GM23338 (cell line): ENCODE measurements around the gene AQP6. TPM values are rescaled to one million over a fixed set of nuclear protein-coding genes. Genes with fewer than 3 reads are reported as not detected.

Experiments used
- ATAC-seq: fragments of 200-7000 bp; cut with Tn5 transposase; 3 replicates; pipeline ENCODE4 v1.9.1; 2020
- DNase-seq: peaks from one replicate; pipeline ENCODE4 v3.0.0-alpha.2; 2015; ENCODE audit warnings: low spot score
- H2AFZ ChIP-seq: fragments of 200-600 bp; sonication (generic); 2 replicates; pipeline ENCODE4 v1.8.0; 2016; ENCODE audit warnings: antibody characterized with exemption, mild to moderate bottlenecking, moderate library complexity
- H3F3A ChIP-seq: fragments of 200-600 bp; sonication (generic); replicated peaks from 2 replicates; pipeline ENCODE4 v1.8.0; 2017; ENCODE audit warnings: antibody characterized with exemption, mixed run types, low read depth
- H3K27ac ChIP-seq: fragments of 200-600 bp; sonication (generic); 2 replicates; pipeline ENCODE4 v1.6.1; 2016; ENCODE audit warnings: low read depth
- H3K27me3 ChIP-seq: fragments of 200-600 bp; sonication (generic); 2 replicates; pipeline ENCODE4 v1.8.0; 2016; ENCODE audit warnings: mild to moderate bottlenecking, mixed run types, moderate library complexity; ENCODE audit not compliant: insufficient read depth
- H3K36me3 ChIP-seq: fragments of 200-600 bp; sonication (generic); 2 replicates; pipeline ENCODE4 v1.8.0; 2016; ENCODE audit warnings: mild to moderate bottlenecking; ENCODE audit not compliant: insufficient read depth
- H3K4me1 ChIP-seq: fragments of 200-600 bp; sonication (generic); 2 replicates; pipeline ENCODE4 v1.8.0; 2016; ENCODE audit warnings: mild to moderate bottlenecking, moderate library complexity; ENCODE audit not compliant: insufficient read depth
- H3K4me2 ChIP-seq: fragments of 200-600 bp; sonication (generic); 2 replicates; pipeline ENCODE4 v1.7.1; 2017; ENCODE audit warnings: mixed run types
- H3K4me3 ChIP-seq: fragments of 200-600 bp; sonication (generic); 2 replicates; pipeline ENCODE4 v1.6.1; 2016; ENCODE audit warnings: mixed run types
- H3K79me2 ChIP-seq: fragments of 200-600 bp; sonication (generic); replicated peaks from 2 replicates; pipeline ENCODE4 v1.8.0; 2017; ENCODE audit warnings: mild to moderate bottlenecking; ENCODE audit not compliant: insufficient read depth
- H3K9me2 ChIP-seq: fragments of 200-600 bp; sonication (generic); 2 replicates; pipeline ENCODE4 v1.8.0; 2017; ENCODE audit not compliant: insufficient read depth
- H4K20me1 ChIP-seq: fragments of 200-600 bp; sonication (generic); replicated peaks from 2 replicates; pipeline ENCODE4 v1.8.0; 2017; ENCODE audit warnings: mild to moderate bottlenecking; ENCODE audit not compliant: insufficient read depth
- H3K27ac Mint-ChIP-seq: 2 replicates; pipeline ENCODE4 v1.8.0; 2020; ENCODE audit warnings: inconsistent platforms, mild to moderate bottlenecking, moderate library complexity, mixed read lengths
- H3K27me3 Mint-ChIP-seq: 3 replicates; pipeline ENCODE4 v1.8.0; 2022; ENCODE audit warnings: low read depth, mild to moderate bottlenecking, moderate library complexity, mixed read lengths, inconsistent platforms; ENCODE audit not compliant: insufficient read depth, poor library complexity
- H3K36me3 Mint-ChIP-seq: 3 replicates; pipeline ENCODE4 v1.8.0; 2021; ENCODE audit warnings: low read depth, mild to moderate bottlenecking, inconsistent platforms, moderate library complexity, mixed read lengths
- H3K4me1 Mint-ChIP-seq: 3 replicates; pipeline ENCODE4 v1.8.0; 2020; ENCODE audit warnings: mild to moderate bottlenecking, inconsistent platforms, mixed read lengths
- H3K4me3 Mint-ChIP-seq: 3 replicates; pipeline ENCODE4 v1.8.0; 2021; ENCODE audit warnings: moderate library complexity, mild to moderate bottlenecking, inconsistent platforms, mixed read lengths
- H3K9me3 Mint-ChIP-seq: 3 replicates; pipeline ENCODE4 v1.8.0; 2020; ENCODE audit warnings: moderate library complexity, mild to moderate bottlenecking, inconsistent platforms, mixed read lengths
- CREB1 ChIP-seq: fragments of 250-450 bp; sonication (Bioruptor Pico); IDR thresholded peaks from 2 replicates; pipeline ENCODE4 v1.5.0; 2020; ENCODE audit warnings: low read depth, mild to moderate bottlenecking, moderate library complexity
- EZH2 ChIP-seq: fragments of 200-600 bp; sonication (generic); IDR thresholded peaks from one replicate; pipeline ENCODE4 v1.8.0; 2017; ENCODE audit warnings: antibody characterized with exemption, mild to moderate bottlenecking, low read depth; ENCODE audit not compliant: unreplicated experiment
- EZH2phosphoT487 ChIP-seq: fragments of 200-600 bp; sonication (generic); IDR thresholded peaks from one replicate; pipeline ENCODE4 v1.8.1; 2018; ENCODE audit warnings: antibody characterized with exemption; ENCODE audit not compliant: unreplicated experiment
- JUNB ChIP-seq: IDR thresholded peaks from one replicate; pipeline ENCODE4 v1.6.1; 2016; ENCODE audit warnings: antibody characterized with exemption; ENCODE audit not compliant: unreplicated experiment
- STAT1 ChIP-seq: IDR thresholded peaks from one replicate; pipeline ENCODE4 v1.6.1; 2016; ENCODE audit warnings: antibody characterized with exemption; ENCODE audit not compliant: unreplicated experiment
- ZNF114 ChIP-seq: fragments of 250-450 bp; sonication (Bioruptor Pico); IDR thresholded peaks from 2 replicates; pipeline ENCODE4 v1.5.0; 2020; ENCODE audit warnings: mild to moderate bottlenecking, moderate library complexity
- polyA plus RNA-seq: library from polyadenylated mRNA; unstranded; fragments of >200 nt; fragmentation: Nextera tagmentation; extraction: Ambion mirVana; gene quantifications from 2 replicates; pipeline ENCODE4 v1.2.1, GENCODE V29; 2016
- total RNA-seq: library from RNA; depleted of rRNA; stranded (reverse); fragments of >200 nt; shearing (Covaris generic); gene quantifications from 2 replicates; pipeline ENCODE4 v1.2.3, GENCODE V29; 2014
- TF ChIP-seq, protein P1 (sequence below): fragments of 250-450 bp; sonication (Bioruptor Pico); IDR thresholded peaks from 2 replicates; pipeline ENCODE4 v1.5.0; 2020; ENCODE audit warnings: mild to moderate bottlenecking, moderate library complexity
- TF ChIP-seq, protein P2 (sequence below): IDR thresholded peaks from 2 replicates; pipeline ENCODE4 v1.6.1; 2016; ENCODE audit warnings: antibody characterized with exemption
- TF ChIP-seq, protein P3 (sequence below): IDR thresholded peaks from one replicate; pipeline ENCODE4 v1.6.1; 2018; ENCODE audit warnings: antibody characterized with exemption; ENCODE audit not compliant: unreplicated experiment

AQP6 gene
- total and polyA plus RNA-seq, 2 experiments from 2014 or later: 0.08 TPM; not detected in 1

DNA sequence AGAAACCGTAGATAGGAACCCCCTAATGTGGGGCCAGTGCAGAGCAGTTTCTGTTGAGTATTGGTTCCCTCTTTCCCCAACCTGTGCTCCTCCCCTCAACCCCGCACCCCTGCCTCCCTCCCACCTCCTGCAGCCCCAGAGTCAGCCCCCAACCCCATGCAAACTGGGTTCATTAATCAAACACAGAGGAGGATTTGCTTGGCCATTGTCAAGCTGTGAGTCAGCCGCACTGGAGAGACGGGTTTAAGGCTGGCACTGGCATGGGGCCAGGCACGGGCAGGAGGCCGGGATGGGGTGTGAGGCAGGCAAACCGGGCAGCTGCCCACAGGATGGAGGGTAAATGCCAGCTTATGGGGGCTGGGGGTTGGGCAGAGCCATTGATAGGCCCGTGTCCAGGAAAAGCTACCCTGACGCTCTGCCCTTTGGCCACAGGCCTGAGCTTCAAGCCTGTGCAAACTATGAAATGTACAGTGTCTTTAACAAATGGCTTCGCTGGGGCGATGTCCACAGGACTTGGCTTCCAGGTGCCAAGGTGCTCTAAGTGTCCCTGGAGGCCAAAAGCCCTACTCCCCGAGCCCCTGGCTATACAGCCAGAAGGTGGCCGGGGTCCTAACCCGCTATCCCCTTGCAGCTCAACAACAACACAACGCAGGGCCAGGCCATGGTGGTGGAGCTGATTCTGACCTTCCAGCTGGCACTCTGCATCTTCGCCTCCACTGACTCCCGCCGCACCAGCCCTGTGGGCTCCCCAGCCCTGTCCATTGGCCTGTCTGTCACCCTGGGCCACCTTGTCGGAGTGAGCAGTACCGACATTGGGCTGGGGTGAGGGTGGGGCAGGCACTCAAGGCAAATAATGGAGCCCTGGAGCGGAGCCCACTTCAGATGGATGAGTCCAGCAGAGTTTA is 9.6 kb upstream of the AQP6 start:
- H3F3A ChIP-seq: no peaks in the 10 kb centered on the region
- H3K36me3 Mint-ChIP-seq: peaks cover 5% of the 10 kb centered on the region; the same call in 1 of the 3 replicates
- H3K9me2 ChIP-seq: no peaks in the 10 kb centered on the region
- no peaks in the 10 kb centered on the region; the same call in 1 of the 2 replicates for H3K36me3 ChIP-seq
- H3K27ac ChIP-seq: no peak overlapping the region
- H3K27me3 ChIP-seq: peaks cover 58% of the 10 kb centered on the region
- H2AFZ ChIP-seq: no peak overlapping the region
- no peak for TF ChIP-seq CREB1 (CRISPR knock-in tag)
- TF ChIP-seq, protein P1, sequence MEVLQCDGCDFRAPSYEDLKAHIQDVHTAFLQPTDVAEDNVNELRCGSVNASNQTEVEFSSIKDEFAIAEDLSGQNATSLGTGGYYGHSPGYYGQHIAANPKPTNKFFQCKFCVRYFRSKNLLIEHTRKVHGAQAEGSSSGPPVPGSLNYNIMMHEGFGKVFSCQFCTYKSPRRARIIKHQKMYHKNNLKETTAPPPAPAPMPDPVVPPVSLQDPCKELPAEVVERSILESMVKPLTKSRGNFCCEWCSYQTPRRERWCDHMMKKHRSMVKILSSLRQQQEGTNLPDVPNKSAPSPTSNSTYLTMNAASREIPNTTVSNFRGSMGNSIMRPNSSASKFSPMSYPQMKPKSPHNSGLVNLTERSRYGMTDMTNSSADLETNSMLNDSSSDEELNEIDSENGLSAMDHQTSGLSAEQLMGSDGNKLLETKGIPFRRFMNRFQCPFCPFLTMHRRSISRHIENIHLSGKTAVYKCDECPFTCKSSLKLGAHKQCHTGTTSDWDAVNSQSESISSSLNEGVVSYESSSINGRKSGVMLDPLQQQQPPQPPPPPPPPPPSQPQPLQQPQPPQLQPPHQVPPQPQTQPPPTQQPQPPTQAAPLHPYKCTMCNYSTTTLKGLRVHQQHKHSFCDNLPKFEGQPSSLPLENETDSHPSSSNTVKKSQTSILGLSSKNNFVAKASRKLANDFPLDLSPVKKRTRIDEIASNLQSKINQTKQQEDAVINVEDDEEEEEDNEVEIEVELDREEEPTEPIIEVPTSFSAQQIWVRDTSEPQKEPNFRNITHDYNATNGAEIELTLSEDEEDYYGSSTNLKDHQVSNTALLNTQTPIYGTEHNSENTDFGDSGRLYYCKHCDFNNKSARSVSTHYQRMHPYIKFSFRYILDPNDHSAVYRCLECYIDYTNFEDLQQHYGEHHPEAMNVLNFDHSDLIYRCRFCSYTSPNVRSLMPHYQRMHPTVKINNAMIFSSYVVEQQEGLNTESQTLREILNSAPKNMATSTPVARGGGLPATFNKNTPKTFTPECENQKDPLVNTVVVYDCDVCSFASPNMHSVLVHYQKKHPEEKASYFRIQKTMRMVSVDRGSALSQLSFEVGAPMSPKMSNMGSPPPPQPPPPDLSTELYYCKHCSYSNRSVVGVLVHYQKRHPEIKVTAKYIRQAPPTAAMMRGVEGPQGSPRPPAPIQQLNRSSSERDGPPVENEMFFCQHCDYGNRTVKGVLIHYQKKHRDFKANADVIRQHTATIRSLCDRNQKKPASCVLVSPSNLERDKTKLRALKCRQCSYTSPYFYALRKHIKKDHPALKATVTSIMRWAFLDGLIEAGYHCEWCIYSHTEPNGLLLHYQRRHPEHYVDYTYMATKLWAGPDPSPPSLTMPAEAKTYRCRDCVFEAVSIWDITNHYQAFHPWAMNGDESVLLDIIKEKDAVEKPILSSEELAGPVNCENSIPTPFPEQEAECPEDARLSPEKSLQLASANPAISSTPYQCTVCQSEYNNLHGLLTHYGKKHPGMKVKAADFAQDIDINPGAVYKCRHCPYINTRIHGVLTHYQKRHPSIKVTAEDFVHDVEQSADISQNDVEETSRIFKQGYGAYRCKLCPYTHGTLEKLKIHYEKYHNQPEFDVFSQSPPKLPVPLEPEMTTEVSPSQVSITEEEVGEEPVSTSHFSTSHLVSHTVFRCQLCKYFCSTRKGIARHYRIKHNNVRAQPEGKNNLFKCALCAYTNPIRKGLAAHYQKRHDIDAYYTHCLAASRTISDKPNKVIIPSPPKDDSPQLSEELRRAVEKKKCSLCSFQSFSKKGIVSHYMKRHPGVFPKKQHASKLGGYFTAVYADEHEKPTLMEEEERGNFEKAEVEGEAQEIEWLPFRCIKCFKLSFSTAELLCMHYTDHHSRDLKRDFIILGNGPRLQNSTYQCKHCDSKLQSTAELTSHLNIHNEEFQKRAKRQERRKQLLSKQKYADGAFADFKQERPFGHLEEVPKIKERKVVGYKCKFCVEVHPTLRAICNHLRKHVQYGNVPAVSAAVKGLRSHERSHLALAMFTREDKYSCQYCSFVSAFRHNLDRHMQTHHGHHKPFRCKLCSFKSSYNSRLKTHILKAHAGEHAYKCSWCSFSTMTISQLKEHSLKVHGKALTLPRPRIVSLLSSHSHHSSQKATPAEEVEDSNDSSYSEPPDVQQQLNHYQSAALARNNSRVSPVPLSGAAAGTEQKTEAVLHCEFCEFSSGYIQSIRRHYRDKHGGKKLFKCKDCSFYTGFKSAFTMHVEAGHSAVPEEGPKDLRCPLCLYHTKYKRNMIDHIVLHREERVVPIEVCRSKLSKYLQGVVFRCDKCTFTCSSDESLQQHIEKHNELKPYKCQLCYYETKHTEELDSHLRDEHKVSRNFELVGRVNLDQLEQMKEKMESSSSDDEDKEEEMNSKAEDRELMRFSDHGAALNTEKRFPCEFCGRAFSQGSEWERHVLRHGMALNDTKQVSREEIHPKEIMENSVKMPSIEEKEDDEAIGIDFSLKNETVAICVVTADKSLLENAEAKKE: no peak
- no peak for TF ChIP-seq STAT1
- TF ChIP-seq ZNF114 (CRISPR knock-in tag): no peak
- no peak for TF ChIP-seq EZH2phosphoT487
- TF ChIP-seq, protein P2, sequence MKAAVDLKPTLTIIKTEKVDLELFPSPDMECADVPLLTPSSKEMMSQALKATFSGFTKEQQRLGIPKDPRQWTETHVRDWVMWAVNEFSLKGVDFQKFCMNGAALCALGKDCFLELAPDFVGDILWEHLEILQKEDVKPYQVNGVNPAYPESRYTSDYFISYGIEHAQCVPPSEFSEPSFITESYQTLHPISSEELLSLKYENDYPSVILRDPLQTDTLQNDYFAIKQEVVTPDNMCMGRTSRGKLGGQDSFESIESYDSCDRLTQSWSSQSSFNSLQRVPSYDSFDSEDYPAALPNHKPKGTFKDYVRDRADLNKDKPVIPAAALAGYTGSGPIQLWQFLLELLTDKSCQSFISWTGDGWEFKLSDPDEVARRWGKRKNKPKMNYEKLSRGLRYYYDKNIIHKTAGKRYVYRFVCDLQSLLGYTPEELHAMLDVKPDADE: no peak
- no peak for TF ChIP-seq EZH2
- TF ChIP-seq, protein P3, sequence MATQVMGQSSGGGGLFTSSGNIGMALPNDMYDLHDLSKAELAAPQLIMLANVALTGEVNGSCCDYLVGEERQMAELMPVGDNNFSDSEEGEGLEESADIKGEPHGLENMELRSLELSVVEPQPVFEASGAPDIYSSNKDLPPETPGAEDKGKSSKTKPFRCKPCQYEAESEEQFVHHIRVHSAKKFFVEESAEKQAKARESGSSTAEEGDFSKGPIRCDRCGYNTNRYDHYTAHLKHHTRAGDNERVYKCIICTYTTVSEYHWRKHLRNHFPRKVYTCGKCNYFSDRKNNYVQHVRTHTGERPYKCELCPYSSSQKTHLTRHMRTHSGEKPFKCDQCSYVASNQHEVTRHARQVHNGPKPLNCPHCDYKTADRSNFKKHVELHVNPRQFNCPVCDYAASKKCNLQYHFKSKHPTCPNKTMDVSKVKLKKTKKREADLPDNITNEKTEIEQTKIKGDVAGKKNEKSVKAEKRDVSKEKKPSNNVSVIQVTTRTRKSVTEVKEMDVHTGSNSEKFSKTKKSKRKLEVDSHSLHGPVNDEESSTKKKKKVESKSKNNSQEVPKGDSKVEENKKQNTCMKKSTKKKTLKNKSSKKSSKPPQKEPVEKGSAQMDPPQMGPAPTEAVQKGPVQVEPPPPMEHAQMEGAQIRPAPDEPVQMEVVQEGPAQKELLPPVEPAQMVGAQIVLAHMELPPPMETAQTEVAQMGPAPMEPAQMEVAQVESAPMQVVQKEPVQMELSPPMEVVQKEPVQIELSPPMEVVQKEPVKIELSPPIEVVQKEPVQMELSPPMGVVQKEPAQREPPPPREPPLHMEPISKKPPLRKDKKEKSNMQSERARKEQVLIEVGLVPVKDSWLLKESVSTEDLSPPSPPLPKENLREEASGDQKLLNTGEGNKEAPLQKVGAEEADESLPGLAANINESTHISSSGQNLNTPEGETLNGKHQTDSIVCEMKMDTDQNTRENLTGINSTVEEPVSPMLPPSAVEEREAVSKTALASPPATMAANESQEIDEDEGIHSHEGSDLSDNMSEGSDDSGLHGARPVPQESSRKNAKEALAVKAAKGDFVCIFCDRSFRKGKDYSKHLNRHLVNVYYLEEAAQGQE: no peak
- TF ChIP-seq JUNB: no peak
- H3K9me3 Mint-ChIP-seq: peaks cover 6% of the 10 kb centered on the region; the same call in 2 of the 3 replicates
- H3K4me1 ChIP-seq: peaks cover 18% of the 10 kb centered on the region
- H3K4me3 ChIP-seq: no peak overlapping the region
- DNase-seq (no peak), ATAC-seq (no peak)
- no peak overlapping the region for H3K27ac Mint-ChIP-seq
- H4K20me1 ChIP-seq: no peaks in the 10 kb centered on the region
- H3K4me3 Mint-ChIP-seq: no peak overlapping the region
- H3K27me3 Mint-ChIP-seq: peaks cover 46% of the 10 kb centered on the region
- H3K4me1 Mint-ChIP-seq: peaks cover 29% of the 10 kb centered on the region
- H3K79me2 ChIP-seq: no peaks in the 10 kb centered on the region
- H3K4me2 ChIP-seq: no peak overlapping the region
